Measurements from ENCODE around the gene PLA2G4B.

Gene PLA2G4B

GRCh38 chr15:41851167-41851523 is 12.5 kb downstream of the PLA2G4B start:
- H3K27me3 ChIP-seq (ENCODE audit: control insufficient read depth in 1 of 2, insufficient read depth in 2 of 2, low read length in 2 of 2) = peaks cover 18 to 26% of the 10 kb centered on the region in 2 donors
- peaks cover 7 to 17% of the 10 kb centered on the region in 2 donors for H3K36me3 ChIP-seq (ENCODE audit: control insufficient read depth in 2 of 2, insufficient read depth in 2 of 2, low read length in 2 of 2)
- no peaks in the 10 kb centered on the region for H3K4me1 ChIP-seq (ENCODE audit: control insufficient read depth, insufficient read depth, low read length)
- H3K9me3 ChIP-seq (ENCODE audit: control insufficient read depth in 2 of 2, low read length in 2 of 2) = no peaks in the 10 kb centered on the region
- no peak overlapping the region for H3K27ac ChIP-seq (ENCODE audit: low read length)
- H3K4me3 ChIP-seq (ENCODE audit: low read length in 2 of 2) = no peak overlapping the region
- no peak overlapping the region for H3K9ac ChIP-seq (ENCODE audit: low read length in 2 of 2)

GRCh38 chr15:41851755-41852370 is 13.2 kb downstream of the PLA2G4B start:
- peaks cover 19 to 28% of the 10 kb centered on the region in 2 donors for H3K27me3 ChIP-seq (ENCODE audit: control insufficient read depth in 1 of 2, insufficient read depth in 2 of 2, low read length in 2 of 2)
- peaks cover 0 to 11% of the 10 kb centered on the region in 2 donors for H3K36me3 ChIP-seq (ENCODE audit: control insufficient read depth in 2 of 2, insufficient read depth in 2 of 2, low read length in 2 of 2)
- H3K4me3 ChIP-seq (ENCODE audit: low read length in 2 of 2) = no peak overlapping the region
- no peaks in the 10 kb centered on the region for H3K9me3 ChIP-seq (ENCODE audit: control insufficient read depth in 2 of 2, low read length in 2 of 2)
- no peak overlapping the region for H3K27ac ChIP-seq (ENCODE audit: low read length)
- no peaks in the 10 kb centered on the region for H3K4me1 ChIP-seq (ENCODE audit: control insufficient read depth, insufficient read depth, low read length)
- H3K9ac ChIP-seq (ENCODE audit: low read length in 2 of 2) = no peak overlapping the region

- Histone ChIP-seq H3K36me3 (ENCODE audit: control insufficient read depth in 2 of 2, insufficient read depth in 2 of 2, low read length in 2 of 2) (peaks cover 0 to 3% of the 10 kb centered on the region in 2 donors), H3K27me3 (ENCODE audit: control insufficient read depth in 1 of 2, insufficient read depth in 2 of 2, low read length in 2 of 2) (peaks cover 21 to 28% of the 10 kb centered on the region in 2 donors), H3K27ac (ENCODE audit: low read length) (no peak overlapping the region), H3K4me3 (ENCODE audit: low read length in 2 of 2) (no peak overlapping the region), H3K9ac (ENCODE audit: low read length in 2 of 2) (no peak overlapping the region), H3K9me3 (ENCODE audit: control insufficient read depth in 2 of 2, low read length in 2 of 2) (no peaks in the 10 kb centered on the region), H3K4me1 (ENCODE audit: control insufficient read depth, insufficient read depth, low read length) (no peaks in the 10 kb centered on the region)
Observed at GRCh38 chr15:41852736-41853590, 14.3 kb downstream of the PLA2G4B start.

GRCh38 chr15:41853831-41854230 is 15.2 kb downstream of the PLA2G4B start:
- Histone ChIP-seq H3K4me3 (ENCODE audit: low read length in 2 of 2) (no peak overlapping the region), H3K4me1 (ENCODE audit: control insufficient read depth, insufficient read depth, low read length) (no peaks in the 10 kb centered on the region), H3K27me3 (ENCODE audit: control insufficient read depth in 1 of 2, insufficient read depth in 2 of 2, low read length in 2 of 2) (peaks cover 21 to 28% of the 10 kb centered on the region in 2 donors), H3K9me3 (ENCODE audit: control insufficient read depth in 2 of 2, low read length in 2 of 2) (no peaks in the 10 kb centered on the region), H3K36me3 (ENCODE audit: control insufficient read depth in 2 of 2, insufficient read depth in 2 of 2, low read length in 2 of 2) (no peaks in the 10 kb centered on the region), H3K27ac (ENCODE audit: low read length) (no peak overlapping the region), H3K9ac (ENCODE audit: low read length in 2 of 2) (no peak overlapping the region)

GRCh38 chr15:41854443-41854842 is 15.8 kb downstream of the PLA2G4B start:
- Histone ChIP-seq H3K36me3 (ENCODE audit: control insufficient read depth in 2 of 2, insufficient read depth in 2 of 2, low read length in 2 of 2) (no peaks in the 10 kb centered on the region), H3K4me3 (ENCODE audit: low read length in 2 of 2) (no peak overlapping the region), H3K27ac (ENCODE audit: low read length) (no peak overlapping the region), H3K9me3 (ENCODE audit: control insufficient read depth in 2 of 2, low read length in 2 of 2) (no peaks in the 10 kb centered on the region), H3K27me3 (ENCODE audit: control insufficient read depth in 1 of 2, insufficient read depth in 2 of 2, low read length in 2 of 2) (peaks cover 21 to 28% of the 10 kb centered on the region in 2 donors), H3K9ac (ENCODE audit: low read length in 2 of 2) (no peak overlapping the region), H3K4me1 (ENCODE audit: control insufficient read depth, insufficient read depth, low read length) (no peaks in the 10 kb centered on the region)

- Histone ChIP-seq H3K9me3 (ENCODE audit: control insufficient read depth in 2 of 2, low read length in 2 of 2) (no peaks in the 10 kb centered on the region), H3K27me3 (ENCODE audit: control insufficient read depth in 1 of 2, insufficient read depth in 2 of 2, low read length in 2 of 2) (peaks cover 21 to 29% of the 10 kb centered on the region in 2 donors), H3K4me3 (ENCODE audit: low read length in 2 of 2) (no peak overlapping the region), H3K9ac (ENCODE audit: low read length in 2 of 2) (no peak overlapping the region), H3K36me3 (ENCODE audit: control insufficient read depth in 2 of 2, insufficient read depth in 2 of 2, low read length in 2 of 2) (no peaks in the 10 kb centered on the region), H3K27ac (ENCODE audit: low read length) (no peak overlapping the region), H3K4me1 (ENCODE audit: control insufficient read depth, insufficient read depth, low read length) (no peaks in the 10 kb centered on the region)
Observed at GRCh38 chr15:41855261-41855961, 16.8 kb downstream of the PLA2G4B start.

GRCh38 chr15:41856262-41856661 is 17.6 kb downstream of the PLA2G4B start:
- no peak overlapping the region for H3K27ac ChIP-seq (ENCODE audit: low read length)
- no peak overlapping the region for H3K4me3 ChIP-seq (ENCODE audit: low read length in 2 of 2)
- H3K36me3 ChIP-seq (ENCODE audit: control insufficient read depth in 2 of 2, insufficient read depth in 2 of 2, low read length in 2 of 2) = no peaks in the 10 kb centered on the region
- H3K9ac ChIP-seq (ENCODE audit: low read length in 2 of 2) = no peak overlapping the region
- H3K4me1 ChIP-seq (ENCODE audit: control insufficient read depth, insufficient read depth, low read length) = no peaks in the 10 kb centered on the region
- H3K9me3 ChIP-seq (ENCODE audit: control insufficient read depth in 2 of 2, low read length in 2 of 2) = no peaks in the 10 kb centered on the region
- H3K27me3 ChIP-seq (ENCODE audit: control insufficient read depth in 1 of 2, insufficient read depth in 2 of 2, low read length in 2 of 2) = peaks cover 21 to 32% of the 10 kb centered on the region in 2 donors

- Histone ChIP-seq H3K9me3 (ENCODE audit: control insufficient read depth in 2 of 2, low read length in 2 of 2) (no peaks in the 10 kb centered on the region), H3K27me3 (ENCODE audit: control insufficient read depth in 1 of 2, insufficient read depth in 2 of 2, low read length in 2 of 2) (peaks cover 21 to 31% of the 10 kb centered on the region in 2 donors), H3K4me1 (ENCODE audit: control insufficient read depth, insufficient read depth, low read length) (no peaks in the 10 kb centered on the region), H3K4me3 (ENCODE audit: low read length in 2 of 2) (no peak overlapping the region), H3K36me3 (ENCODE audit: control insufficient read depth in 2 of 2, insufficient read depth in 2 of 2, low read length in 2 of 2) (no peaks in the 10 kb centered on the region), H3K27ac (ENCODE audit: low read length) (no peak overlapping the region), H3K9ac (ENCODE audit: low read length in 2 of 2) (no peak overlapping the region)
Observed at GRCh38 chr15:41856716-41857115, 18.1 kb downstream of the PLA2G4B start.

GRCh38 chr15:41857316-41857715 is 18.7 kb downstream of the PLA2G4B start:
- Histone ChIP-seq H3K27ac (ENCODE audit: low read length) (no peak overlapping the region), H3K4me1 (ENCODE audit: control insufficient read depth, insufficient read depth, low read length) (no peaks in the 10 kb centered on the region), H3K27me3 (ENCODE audit: control insufficient read depth in 1 of 2, insufficient read depth in 2 of 2, low read length in 2 of 2) (peaks cover 20 to 26% of the 10 kb centered on the region in 2 donors)

GRCh38 chr15:41858756-41859155 is 20.1 kb downstream of the PLA2G4B start:
- H3K36me3 ChIP-seq (ENCODE audit: control insufficient read depth in 2 of 2, insufficient read depth in 2 of 2, low read length in 2 of 2) = no peaks in the 10 kb centered on the region
- no peaks in the 10 kb centered on the region for H3K9me3 ChIP-seq (ENCODE audit: control insufficient read depth in 2 of 2, low read length in 2 of 2)
- H3K27ac ChIP-seq (ENCODE audit: low read length) = no peak overlapping the region
- no peaks in the 10 kb centered on the region for H3K4me1 ChIP-seq (ENCODE audit: control insufficient read depth, insufficient read depth, low read length)
- no peak overlapping the region for H3K4me3 ChIP-seq (ENCODE audit: low read length in 2 of 2)
- H3K27me3 ChIP-seq (ENCODE audit: control insufficient read depth in 1 of 2, insufficient read depth in 2 of 2, low read length in 2 of 2) = peaks cover 15 to 20% of the 10 kb centered on the region in 2 donors
- no peak overlapping the region for H3K9ac ChIP-seq (ENCODE audit: low read length in 2 of 2)

More at GRCh38 chr15:41857316-41857715, 18.7 kb downstream of the PLA2G4B start:
- no peak overlapping the region for H3K4me3 ChIP-seq (ENCODE audit: low read length in 2 of 2)
- H3K9me3 ChIP-seq (ENCODE audit: control insufficient read depth in 2 of 2, low read length in 2 of 2) = no peaks in the 10 kb centered on the region
- no peaks in the 10 kb centered on the region for H3K36me3 ChIP-seq (ENCODE audit: control insufficient read depth in 2 of 2, insufficient read depth in 2 of 2, low read length in 2 of 2)
- no peak overlapping the region for H3K9ac ChIP-seq (ENCODE audit: low read length in 2 of 2)
